ENCODE data around the gene VPS50.

Gene VPS50

GRCh38 chr7:93231799-93232672, at the start of gene VPS50:
VPS50 (plus strand) TSS chr7:93232366; CDS start chr7:93232468, 102 bp downstream.
- DNase-seq (ENCODE audit: low read depth): peak; percentile 92

DNA sequence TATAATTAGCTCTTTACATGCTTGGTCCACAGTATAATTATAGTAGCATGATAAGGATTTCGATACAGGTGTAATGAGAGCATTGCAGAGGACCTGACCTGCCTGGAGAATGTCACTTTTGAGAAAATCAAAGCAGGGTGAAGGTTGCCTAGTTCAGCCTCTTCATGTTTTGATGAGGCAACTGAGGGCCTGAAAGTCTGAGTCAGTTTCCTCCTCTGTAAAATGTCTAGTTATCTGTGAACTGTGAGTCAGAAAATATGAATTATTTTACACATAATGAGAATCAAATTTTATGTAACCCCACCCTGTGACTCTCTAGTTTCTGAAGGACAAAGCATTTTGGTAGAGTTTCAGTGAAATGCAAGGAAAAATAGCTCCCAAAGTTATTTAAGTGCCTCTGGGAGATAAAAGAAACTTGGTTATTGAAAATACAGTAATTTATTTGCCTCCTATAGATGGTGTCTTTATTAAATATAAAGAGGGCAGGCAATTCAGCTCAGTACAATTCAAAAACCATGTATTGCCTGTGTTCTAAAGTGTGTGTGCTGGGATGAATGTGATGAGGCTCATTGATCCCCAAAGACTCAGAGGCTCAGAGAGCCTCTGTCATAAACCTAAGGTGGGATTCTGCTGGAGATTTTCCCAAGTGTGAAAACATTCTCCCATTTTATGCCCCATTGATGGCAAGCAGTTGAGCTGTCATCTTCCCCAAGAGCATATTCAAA, 46.7 kb upstream of the VPS50 start:
- no peak for DNase-seq (ENCODE audit: low read depth)

DNA sequence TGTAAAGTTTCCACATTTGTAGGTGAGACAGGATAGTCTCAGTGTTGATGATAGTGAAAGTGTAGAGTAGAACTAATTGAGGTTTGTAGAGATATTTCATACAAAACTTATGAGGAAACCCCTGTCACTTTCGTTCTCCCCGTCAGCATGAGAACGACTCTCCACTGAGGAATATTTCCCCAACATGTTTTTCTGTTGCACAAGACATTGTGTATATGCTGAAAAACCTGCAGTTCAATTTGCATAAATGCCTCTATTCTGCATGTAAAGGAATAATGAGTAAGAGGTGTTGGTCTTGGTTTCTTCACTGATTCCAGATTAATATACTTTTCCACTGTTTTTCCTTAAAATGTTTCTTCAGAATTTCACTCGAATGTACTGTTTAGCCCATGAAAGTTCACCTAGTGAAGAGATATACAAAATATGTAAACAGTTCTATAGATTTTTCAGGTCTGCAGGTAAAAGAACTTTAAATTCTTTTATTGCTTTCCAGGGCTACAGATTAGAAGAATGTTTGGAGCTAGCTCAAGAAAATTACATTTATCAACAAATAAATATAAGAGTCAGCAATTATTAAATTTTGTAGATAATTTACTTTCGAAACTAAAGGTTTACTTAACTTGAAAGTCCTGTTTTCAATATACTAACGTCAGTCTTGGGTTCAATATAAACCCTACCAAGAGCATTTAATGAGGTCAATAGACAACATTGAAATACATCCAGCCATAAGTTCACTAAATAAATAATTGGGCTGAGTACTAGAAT, 43.1 kb upstream of the VPS50 start:
- DNase-seq (ENCODE audit: low read depth): no peak

DNA sequence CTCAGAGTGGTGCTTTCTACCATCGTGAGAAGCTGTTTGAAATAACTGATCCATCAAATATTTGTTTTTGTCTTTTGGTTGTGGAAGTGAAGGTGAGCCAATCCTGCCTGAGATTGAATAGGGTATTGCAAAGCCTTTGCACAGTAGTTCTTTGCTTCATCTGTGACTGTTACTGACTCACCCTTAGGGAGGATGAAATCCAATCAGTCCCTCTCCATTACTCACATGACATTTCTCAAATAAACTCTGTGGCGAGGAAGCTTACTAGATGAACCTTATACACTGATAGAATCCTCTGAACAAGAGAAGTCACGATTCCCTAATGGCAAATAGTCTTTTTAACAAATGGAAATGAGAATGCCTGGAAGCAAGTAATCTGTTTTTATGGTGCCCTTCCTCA, 37.8 kb upstream of the VPS50 start:
- peak; percentile 56 for DNase-seq (ENCODE audit: low read depth)

- no peak for DNase-seq (ENCODE audit: low read depth)
These were observed 35.8 kb upstream of the VPS50 start for GRCh38 chr7:93196336-93196735.

DNA sequence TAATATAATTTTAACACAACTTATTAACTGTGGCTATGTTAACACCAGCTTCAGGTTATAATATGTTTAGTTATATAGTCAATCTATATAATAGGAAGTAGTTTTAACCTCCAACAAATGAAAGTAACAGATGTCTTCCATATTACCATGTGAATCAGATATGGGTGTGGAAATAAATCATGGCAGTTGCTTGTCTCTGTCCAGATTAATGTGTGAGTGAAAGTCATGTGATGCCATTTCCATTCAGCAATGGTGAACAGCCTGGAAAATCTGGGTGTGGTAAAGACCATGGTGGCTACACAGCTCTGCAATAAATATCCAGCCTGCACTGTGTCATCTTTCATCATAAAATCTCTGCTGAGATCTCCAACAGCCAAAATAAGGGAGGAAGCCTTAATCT, 33.7 kb upstream of the VPS50 start:
- DNase-seq (ENCODE audit: low read depth): no peak

DNA sequence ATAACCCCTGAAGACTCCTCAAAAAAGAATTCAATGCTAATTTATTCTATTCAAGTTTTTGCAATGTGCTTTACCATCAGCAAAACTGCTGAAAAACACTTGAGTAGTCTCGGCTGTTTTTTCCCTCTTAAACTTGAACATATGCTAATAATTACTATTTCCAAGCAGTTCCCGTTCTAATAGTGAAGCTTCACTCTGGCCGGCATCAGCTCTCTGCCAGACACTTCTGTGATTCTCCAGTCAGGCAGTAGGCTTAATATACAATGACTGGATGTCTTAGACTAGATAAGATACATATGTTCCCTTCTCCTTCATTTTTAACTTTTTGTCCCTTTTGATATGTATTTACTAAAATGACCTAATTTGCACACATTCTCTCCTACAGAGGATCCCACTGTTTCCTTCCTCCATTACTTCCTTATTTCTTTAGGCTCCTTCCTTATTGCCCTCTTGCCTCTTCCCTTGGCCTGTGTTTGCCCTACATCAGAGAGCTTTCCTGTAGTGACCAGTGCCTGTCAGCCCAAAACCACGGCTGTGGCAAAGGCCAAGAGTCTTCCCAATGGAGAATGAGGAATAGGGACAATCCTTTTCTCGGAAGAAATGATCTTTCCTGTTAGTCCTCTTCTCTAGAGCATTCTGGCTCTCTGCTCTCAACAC, 29.4 kb upstream of the VPS50 start:
- DNase-seq (ENCODE audit: low read depth): no peak

- no peak for DNase-seq (ENCODE audit: low read depth)
These were observed 28.7 kb upstream of the VPS50 start for GRCh38 chr7:93203496-93203895.

DNA sequence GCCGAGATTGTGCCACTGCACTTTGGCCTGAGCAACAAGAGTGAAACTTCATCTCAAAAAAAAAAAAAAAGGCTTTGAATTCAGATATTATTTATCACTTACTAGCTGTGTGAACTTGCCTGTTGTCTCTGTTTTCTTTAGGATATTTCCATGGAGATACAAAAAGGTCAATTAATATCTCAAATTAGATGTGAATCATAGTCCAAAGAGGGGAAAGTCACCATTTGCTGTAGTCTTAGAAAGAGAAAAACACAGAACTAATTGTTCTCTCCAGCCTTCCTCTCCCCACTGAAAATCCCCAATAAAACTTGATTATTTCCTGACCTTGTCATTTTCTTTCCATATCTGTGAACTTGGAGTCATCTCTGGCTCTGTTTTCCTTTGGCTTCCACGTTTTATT, 27.1 kb upstream of the VPS50 start:
- no peak for DNase-seq (ENCODE audit: low read depth)

- DNase-seq (ENCODE audit: low read depth): no peak
These were observed 20.8 kb upstream of the VPS50 start for GRCh38 chr7:93211228-93211818.

DNA sequence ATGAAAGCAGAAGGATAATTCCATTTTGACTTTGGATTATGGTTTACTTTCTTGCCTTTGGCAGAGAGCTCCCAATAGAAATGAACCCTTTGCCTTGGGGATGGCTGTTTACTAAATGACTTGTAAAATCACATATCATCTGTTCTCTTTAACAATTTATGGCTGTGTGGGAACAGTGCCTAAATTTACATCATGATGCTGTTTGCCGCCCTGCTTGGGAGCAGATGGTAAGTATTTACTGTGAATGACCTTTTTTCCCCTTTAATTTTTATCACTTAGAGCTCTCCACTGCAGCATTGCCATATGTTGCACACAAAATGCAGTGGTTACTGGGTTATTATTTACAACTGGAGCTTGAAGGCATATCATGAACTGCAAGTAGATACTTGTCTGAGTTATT, 19.3 kb upstream of the VPS50 start:
- no peak for DNase-seq (ENCODE audit: low read depth)

DNA sequence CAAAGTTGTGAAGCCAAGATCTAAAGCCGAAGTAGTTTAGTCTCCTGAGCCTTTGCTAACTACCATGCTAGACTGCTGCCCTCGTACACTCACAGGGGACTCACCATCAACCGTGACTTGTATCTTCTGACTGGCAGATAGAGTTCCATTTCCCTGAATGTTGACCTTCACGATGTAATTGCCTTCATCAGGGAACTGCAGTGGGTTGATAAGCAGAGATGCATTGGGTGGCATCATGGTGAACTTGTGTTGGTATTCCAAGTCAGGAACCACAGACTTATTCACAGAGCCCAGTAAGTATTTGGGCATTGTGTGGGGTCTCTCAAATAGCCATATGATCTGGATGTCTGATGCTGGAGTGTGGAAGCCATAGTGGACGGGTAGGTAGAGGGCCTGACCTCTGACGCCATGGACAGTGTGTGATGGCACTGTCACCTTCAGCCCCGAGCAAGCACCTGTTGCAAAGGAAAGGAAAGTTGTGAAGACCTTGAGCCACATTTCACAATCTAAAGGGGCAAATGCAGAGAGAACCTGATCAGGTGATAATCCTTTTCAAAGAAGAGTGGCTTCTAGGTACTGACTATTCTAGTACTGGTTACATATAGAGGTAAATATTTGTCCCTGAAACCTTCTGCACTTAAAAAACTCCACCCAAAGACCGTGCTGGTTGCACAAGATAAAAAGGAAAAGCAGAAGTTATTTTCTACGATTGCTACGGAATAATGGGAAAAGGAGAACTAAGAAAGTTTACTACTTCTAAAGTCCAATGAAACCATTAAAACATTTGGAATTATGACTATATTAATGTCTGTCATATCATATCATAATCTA, 13.0 kb upstream of the VPS50 start:
- DNase-seq (ENCODE audit: low read depth): no peak

- DNase-seq (ENCODE audit: low read depth): no peak
These were observed 12.3 kb upstream of the VPS50 start for GRCh38 chr7:93219868-93220267.

DNA sequence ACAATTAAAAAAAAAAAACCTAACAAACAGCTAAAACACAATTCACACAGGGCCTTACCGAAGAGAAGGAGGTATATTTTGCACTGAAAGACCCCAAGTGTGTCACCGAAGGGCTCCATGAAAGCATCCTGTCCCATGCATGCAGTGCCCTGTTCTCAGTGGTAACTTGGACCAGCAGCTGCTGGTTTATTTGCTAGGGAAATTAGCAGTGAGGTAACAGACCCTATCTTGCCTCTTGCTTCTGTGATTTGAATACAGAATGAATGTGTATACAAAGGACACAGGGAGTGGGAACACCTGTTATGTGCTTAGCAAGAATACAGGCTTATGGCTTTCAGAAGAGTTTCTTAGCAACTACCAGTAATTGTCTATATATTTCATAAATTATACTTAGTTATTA, 5.9 kb upstream of the VPS50 start, which contains the start of gene HEPACAM2:
Gene HEPACAM2 (minus strand): TSS at position 160 of the 400 bp plus-strand sequence.
- no peak for DNase-seq (ENCODE audit: low read depth)

DNA sequence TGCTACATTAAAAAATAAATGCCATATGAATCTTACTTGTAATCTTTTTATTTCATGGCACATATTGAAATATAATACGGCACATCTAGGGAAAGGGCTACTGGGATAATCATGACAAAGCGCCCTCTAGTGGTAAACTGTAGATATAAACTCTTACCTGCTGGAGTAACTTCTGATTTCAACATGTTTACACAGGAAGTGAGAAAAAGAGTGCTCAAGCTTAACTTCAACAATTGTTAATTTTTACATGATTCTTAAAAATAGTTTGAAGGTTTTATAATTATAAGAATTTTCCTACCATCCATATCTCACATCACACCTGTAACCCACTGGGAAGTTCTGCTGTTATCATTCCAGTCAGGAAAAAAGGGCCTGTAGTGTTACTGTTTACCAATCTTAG, 3.9 kb upstream of the VPS50 start:
- DNase-seq (ENCODE audit: low read depth): peak; percentile 41

GRCh38 chr7:93231259-93231658, 907 bp upstream of the VPS50 start:
- no peak for DNase-seq (ENCODE audit: low read depth)

DNA sequence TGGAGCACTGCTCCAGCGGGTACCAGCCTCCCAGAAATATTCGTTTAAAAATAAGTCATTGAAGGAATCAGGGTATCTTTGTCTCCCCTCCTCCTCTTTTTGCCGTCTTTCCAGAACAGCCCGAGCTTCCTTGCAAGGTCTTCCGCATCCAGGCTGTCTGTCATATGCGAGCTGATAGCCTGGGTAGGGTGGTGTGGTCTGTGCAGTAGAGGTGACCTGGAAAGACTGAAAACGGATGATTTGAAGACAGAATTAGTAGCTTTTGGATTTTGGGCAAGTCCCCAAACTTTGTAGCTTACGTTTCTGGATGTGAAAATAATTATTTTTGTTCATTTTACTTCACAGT, 480 bp downstream of the VPS50 start:
- no peak for DNase-seq (ENCODE audit: low read depth)

- DNase-seq (ENCODE audit: low read depth): no peak
These were observed 3.4 kb downstream of the VPS50 start for GRCh38 chr7:93235541-93235940.

DNA sequence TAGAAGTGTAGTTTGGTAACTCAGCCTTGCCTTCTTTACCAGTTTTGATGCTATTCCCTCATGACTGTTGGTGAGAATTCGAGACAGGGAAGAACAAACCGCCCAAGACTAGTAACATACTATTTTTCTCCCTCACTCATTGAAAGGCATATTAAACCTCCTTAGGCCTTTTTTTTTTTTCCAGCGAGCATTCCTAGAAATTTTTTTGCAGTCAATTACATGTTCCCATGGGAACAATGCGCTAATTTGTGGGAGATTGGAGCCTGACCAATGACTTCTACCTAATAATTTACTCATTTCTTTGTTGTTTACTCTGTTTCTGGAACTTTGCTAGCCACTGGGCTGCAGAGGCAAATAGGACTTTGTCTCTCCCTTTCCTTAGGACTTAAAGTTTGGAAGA, 6.0 kb downstream of the VPS50 start:
- DNase-seq (ENCODE audit: low read depth): no peak

DNA sequence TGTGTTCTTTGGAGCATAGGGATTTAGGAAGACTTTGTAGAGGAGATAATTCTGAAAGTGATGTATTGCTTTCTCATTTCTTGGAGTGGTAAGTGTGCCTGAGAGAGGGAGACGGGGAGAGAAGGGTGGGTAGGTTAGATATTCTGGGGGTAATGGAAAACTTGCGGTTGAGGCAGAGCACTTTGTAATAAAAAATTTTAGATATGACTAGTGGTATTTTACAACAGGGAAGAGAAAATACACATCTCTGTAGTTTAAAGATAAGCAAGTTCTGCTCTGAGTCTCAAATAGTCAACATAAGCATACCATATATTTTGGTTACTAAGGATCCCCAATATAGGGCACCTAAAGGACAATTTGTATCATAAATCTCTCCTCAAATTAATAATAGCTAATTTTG, 6.6 kb downstream of the VPS50 start:
- no peak for DNase-seq (ENCODE audit: low read depth)

GRCh38 chr7:93239824-93240223, 7.7 kb downstream of the VPS50 start:
- no peak for DNase-seq (ENCODE audit: low read depth)

Measured in fibroblast of gingiva (primary cell).